ENCODE results near the gene ZCCHC4. TPM values are rescaled to one million over a fixed set of nuclear protein-coding genes. Genes with fewer than 3 reads are reported as not detected.
"Not testable (repeated sequence)": the region's sequence is repeated elsewhere in the genome, so short reads cannot be mapped to it uniquely, and the experiment has no call there.

ZCCHC4 gene
- total RNA-seq, 1 donor from 2014 or later = 11.2 TPM

GRCh38 chr4:25321703-25322102 lies 9.1 kb downstream of the ZCCHC4 start:
- TF ChIP-seq, protein P1, sequence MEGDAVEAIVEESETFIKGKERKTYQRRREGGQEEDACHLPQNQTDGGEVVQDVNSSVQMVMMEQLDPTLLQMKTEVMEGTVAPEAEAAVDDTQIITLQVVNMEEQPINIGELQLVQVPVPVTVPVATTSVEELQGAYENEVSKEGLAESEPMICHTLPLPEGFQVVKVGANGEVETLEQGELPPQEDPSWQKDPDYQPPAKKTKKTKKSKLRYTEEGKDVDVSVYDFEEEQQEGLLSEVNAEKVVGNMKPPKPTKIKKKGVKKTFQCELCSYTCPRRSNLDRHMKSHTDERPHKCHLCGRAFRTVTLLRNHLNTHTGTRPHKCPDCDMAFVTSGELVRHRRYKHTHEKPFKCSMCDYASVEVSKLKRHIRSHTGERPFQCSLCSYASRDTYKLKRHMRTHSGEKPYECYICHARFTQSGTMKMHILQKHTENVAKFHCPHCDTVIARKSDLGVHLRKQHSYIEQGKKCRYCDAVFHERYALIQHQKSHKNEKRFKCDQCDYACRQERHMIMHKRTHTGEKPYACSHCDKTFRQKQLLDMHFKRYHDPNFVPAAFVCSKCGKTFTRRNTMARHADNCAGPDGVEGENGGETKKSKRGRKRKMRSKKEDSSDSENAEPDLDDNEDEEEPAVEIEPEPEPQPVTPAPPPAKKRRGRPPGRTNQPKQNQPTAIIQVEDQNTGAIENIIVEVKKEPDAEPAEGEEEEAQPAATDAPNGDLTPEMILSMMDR (conservative IDR thresholded peaks at IDR 0.05) = no peak
- DNase-seq (ENCODE audit: extremely low spot score, unreplicated experiment) = no peak
- H3K36me3 Mint-ChIP-seq = peaks cover 18% of the 10 kb centered on the region

GRCh38 chr4:25328463-25328862 lies 15.9 kb downstream of the ZCCHC4 start:
- H3K36me3 Mint-ChIP-seq; H3K27me3 Mint-ChIP-seq; H3K9me3 Mint-ChIP-seq; H3K4me1 Mint-ChIP-seq (ENCODE audit: unreplicated experiment); H3K27ac Mint-ChIP-seq; H3K4me3 Mint-ChIP-seq; DNase-seq (ENCODE audit: extremely low spot score, unreplicated experiment): not testable (repeated sequence)

More at GRCh38 chr4:25321703-25322102, 9.1 kb downstream of the ZCCHC4 start:
- Mint-ChIP-seq H3K27me3 (no peaks in the 10 kb centered on the region), H3K27ac (no peak overlapping the region), H3K9me3 (no peaks in the 10 kb centered on the region), H3K4me1 (ENCODE audit: unreplicated experiment) (no peaks in the 10 kb centered on the region), H3K4me3 (no peak overlapping the region)

DNA sequence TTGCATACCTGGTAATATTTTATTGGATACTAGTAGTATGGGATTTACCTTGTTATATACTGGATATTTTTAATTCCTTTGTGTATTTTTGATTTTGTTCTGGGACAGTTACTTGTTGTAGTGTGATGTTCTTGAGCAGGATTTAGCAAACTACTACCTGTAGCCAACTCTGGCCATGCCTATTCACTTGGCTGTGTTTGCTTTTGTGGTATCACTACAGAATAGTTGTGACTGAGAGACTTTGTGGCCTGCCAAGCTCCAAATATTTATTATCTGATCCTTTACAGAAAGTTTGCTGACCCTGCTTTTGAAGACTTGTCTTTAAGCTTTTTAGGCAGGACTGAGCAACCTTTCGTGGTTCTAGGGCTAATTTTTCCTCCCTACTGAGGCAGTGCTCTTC lies 17.8 kb downstream of the ZCCHC4 start:
- DNase-seq (ENCODE audit: extremely low spot score, unreplicated experiment) = no peak
- H3K4me1 Mint-ChIP-seq (ENCODE audit: unreplicated experiment) = no peaks in the 10 kb centered on the region
- TF ChIP-seq, protein P1 (conservative IDR thresholded peaks at IDR 0.05) = no peak
- H3K27me3 Mint-ChIP-seq = no peaks in the 10 kb centered on the region
- no peak overlapping the region for H3K27ac Mint-ChIP-seq
- no peak overlapping the region for H3K4me3 Mint-ChIP-seq
- no peaks in the 10 kb centered on the region for H3K9me3 Mint-ChIP-seq
- H3K36me3 Mint-ChIP-seq = no peaks in the 10 kb centered on the region

- H3K27me3 Mint-ChIP-seq = no peaks in the 10 kb centered on the region
- no peak overlapping the region for H3K27ac Mint-ChIP-seq
- DNase-seq (ENCODE audit: extremely low spot score, unreplicated experiment) = no peak
- H3K4me3 Mint-ChIP-seq = no peak overlapping the region
- no peaks in the 10 kb centered on the region for H3K36me3 Mint-ChIP-seq
- no peaks in the 10 kb centered on the region for H3K9me3 Mint-ChIP-seq
- TF ChIP-seq, protein P1 (conservative IDR thresholded peaks at IDR 0.05) = no peak
- no peaks in the 10 kb centered on the region for H3K4me1 Mint-ChIP-seq (ENCODE audit: unreplicated experiment)
These were observed 18.6 kb downstream of the ZCCHC4 start for GRCh38 chr4:25330905-25331808.

- DNase-seq (ENCODE audit: extremely low spot score, unreplicated experiment) = no peak
- Mint-ChIP-seq H3K4me1 (ENCODE audit: unreplicated experiment) (peaks cover 16% of the 10 kb centered on the region), H3K9me3 (no peaks in the 10 kb centered on the region), H3K27me3 (no peaks in the 10 kb centered on the region), H3K27ac (no peak overlapping the region), H3K36me3 (peaks cover 16% of the 10 kb centered on the region), H3K4me3 (no peak overlapping the region)
- TF ChIP-seq, protein P1 (conservative IDR thresholded peaks at IDR 0.05) = no peak
These were observed 31.1 kb downstream of the ZCCHC4 start for GRCh38 chr4:25343671-25344070.

GRCh38 chr4:25345744-25346143 lies 33.2 kb downstream of the ZCCHC4 start:
- H3K36me3 Mint-ChIP-seq = peaks cover 8% of the 10 kb centered on the region
- H3K27ac Mint-ChIP-seq = peak overlapping the region; percentile 63
- TF ChIP-seq, protein P1 (conservative IDR thresholded peaks at IDR 0.05) = no peak
- peak overlapping the region; percentile 20 for H3K4me3 Mint-ChIP-seq
- DNase-seq (ENCODE audit: extremely low spot score, unreplicated experiment) = no peak
- peaks cover 16% of the 10 kb centered on the region for H3K4me1 Mint-ChIP-seq (ENCODE audit: unreplicated experiment)
- H3K9me3 Mint-ChIP-seq = no peaks in the 10 kb centered on the region
- no peaks in the 10 kb centered on the region for H3K27me3 Mint-ChIP-seq

All from type B pancreatic cell (in vitro differentiated cells).